Osteoblast (primary cell): Measurements from ENCODE around the gene CMTR1. TPM values are rescaled to one million over a fixed set of nuclear protein-coding genes. Genes with fewer than 3 reads are reported as not detected.

Experiments used
- DNase-seq: peaks from one replicate; pipeline ENCODE4 v3.0.0; 2011; ENCODE audit warnings: low spot score, mixed read lengths; ENCODE audit not compliant: insufficient read length; ENCODE audit errors: missing footprints
- H2AFZ ChIP-seq: 2 replicates; pipeline ENCODE4 v1.6.0; 2011; ENCODE audit warnings: mild to moderate bottlenecking, low read length
- H3K27ac ChIP-seq: 2 replicates; pipeline ENCODE4 v1.5.1; 2011; ENCODE audit warnings: mild to moderate bottlenecking, low read depth, low read length, moderate library complexity
- H3K27me3 ChIP-seq: 2 replicates; pipeline ENCODE4 v1.6.0; 2012; ENCODE audit warnings: mild to moderate bottlenecking, control low read depth, inconsistent platforms, low read length, moderate library complexity; ENCODE audit not compliant: insufficient read depth
- H3K36me3 ChIP-seq: 2 replicates; pipeline ENCODE4 v1.5.1; 2011; ENCODE audit warnings: mild to moderate bottlenecking, low read length, control low read depth, moderate library complexity; ENCODE audit not compliant: insufficient read depth
- H3K4me1 ChIP-seq: 2 replicates; pipeline ENCODE4 v1.5.1; 2011; ENCODE audit warnings: mild to moderate bottlenecking, low read length, control low read depth, moderate library complexity; ENCODE audit not compliant: insufficient read depth
- H3K4me2 ChIP-seq: 2 replicates; pipeline ENCODE4 v1.6.0; 2011; ENCODE audit warnings: mild to moderate bottlenecking, low read length; ENCODE audit not compliant: insufficient read depth
- H3K4me3 ChIP-seq: fragments of 200-600 bp; sonication (generic); 3 replicates; pipeline ENCODE4 v1.5.1; 2012; ENCODE audit warnings: mild to moderate bottlenecking, low read length, inconsistent platforms; ENCODE audit not compliant: insufficient read depth
- H3K79me2 ChIP-seq: 2 replicates; pipeline ENCODE4 v1.6.0; 2012; ENCODE audit warnings: mild to moderate bottlenecking, low read length, control low read depth, inconsistent platforms; ENCODE audit not compliant: insufficient read depth
- H3K9me3 ChIP-seq: 2 replicates; pipeline ENCODE4 v1.5.1; 2011; ENCODE audit warnings: low read depth, low read length, control low read depth
- H4K20me1 ChIP-seq: 2 replicates; pipeline ENCODE4 v1.6.0; 2012; ENCODE audit warnings: mild to moderate bottlenecking, low read length, control low read depth; ENCODE audit not compliant: insufficient read depth
- CTCF ChIP-seq: IDR thresholded peaks from 2 replicates; pipeline ENCODE4 v1.5.1; 2011; ENCODE audit warnings: mild to moderate bottlenecking, low read depth, low read length, moderate library complexity; ENCODE audit errors: extremely low read depth
- total RNA-seq: library from RNA; depleted of rRNA; stranded (reverse); fragments of >200 nt; gene quantifications from 2 replicates; pipeline ENCODE4 v1.2.3, GENCODE V29; 2012

The CMTR1 gene
- total RNA-seq, 1 donor = 38.7 TPM

- DNase-seq = peak; percentile 83
- Histone ChIP-seq H3K36me3 (peaks cover 15% of the 10 kb centered on the region), H4K20me1 (no peaks in the 10 kb centered on the region), H3K4me3 (peak overlapping the region; percentile 89), H3K79me2 (peaks cover 51% of the 10 kb centered on the region), H2AFZ (peak overlapping the region; percentile 85), H3K27me3 (no peaks in the 10 kb centered on the region), H3K4me2 (peak overlapping the region; percentile 97), H3K27ac (peak overlapping the region; percentile 87), H3K4me1 (peaks cover 13% of the 10 kb centered on the region), H3K9me3 (no peaks in the 10 kb centered on the region)
- no peak for TF ChIP-seq CTCF
These were observed 743 bp downstream of the CMTR1 start for GRCh38 chr6:37433657-37434271.

- Histone ChIP-seq H3K79me2 (peaks cover 66% of the 10 kb centered on the region), H3K27me3 (no peaks in the 10 kb centered on the region), H3K36me3 (peaks cover 21% of the 10 kb centered on the region), H3K27ac (no peak overlapping the region), H3K4me1 (peaks cover 13% of the 10 kb centered on the region), H3K9me3 (no peaks in the 10 kb centered on the region), H3K4me2 (no peak overlapping the region), H3K4me3 (no peak overlapping the region), H2AFZ (no peak overlapping the region), H4K20me1 (no peaks in the 10 kb centered on the region)
- no peak for TF ChIP-seq CTCF
- DNase-seq = no peak
These were observed 2.4 kb downstream of the CMTR1 start for GRCh38 chr6:37435373-37435772.

- no peak overlapping the region for H3K4me3 ChIP-seq
- H3K9me3 ChIP-seq = no peaks in the 10 kb centered on the region
- peaks cover 70% of the 10 kb centered on the region for H3K79me2 ChIP-seq
- DNase-seq = no peak
- TF ChIP-seq CTCF = peak; percentile 13
- H2AFZ ChIP-seq = no peak overlapping the region
- no peak overlapping the region for H3K4me2 ChIP-seq
- H3K36me3 ChIP-seq = peaks cover 22% of the 10 kb centered on the region
- no peaks in the 10 kb centered on the region for H3K27me3 ChIP-seq
- H3K4me1 ChIP-seq = peaks cover 13% of the 10 kb centered on the region
- no peaks in the 10 kb centered on the region for H4K20me1 ChIP-seq
- H3K27ac ChIP-seq = no peak overlapping the region
These were observed 2.8 kb downstream of the CMTR1 start for GRCh38 chr6:37435816-37436215.

- Histone ChIP-seq H3K4me3 (no peak overlapping the region), H4K20me1 (no peaks in the 10 kb centered on the region), H3K9me3 (no peaks in the 10 kb centered on the region), H3K4me2 (no peak overlapping the region), H3K27ac (no peak overlapping the region), H3K4me1 (peaks cover 11% of the 10 kb centered on the region), H3K27me3 (no peaks in the 10 kb centered on the region), H3K79me2 (peaks cover 71% of the 10 kb centered on the region), H3K36me3 (peaks cover 25% of the 10 kb centered on the region), H2AFZ (no peak overlapping the region)
- no peak for DNase-seq
- no peak for TF ChIP-seq CTCF
These were observed 5.9 kb downstream of the CMTR1 start for GRCh38 chr6:37438930-37439329.
